H9 (cell line): Measurements from ENCODE around the gene OR5B12. TPM values are rescaled to one million over a fixed set of nuclear protein-coding genes. Genes with fewer than 3 reads are reported as not detected.

Experiments
- DNase-seq: peaks from one replicate; pipeline ENCODE4 v3.0.0-alpha.2; 2017
- H2AFZ ChIP-seq: one replicate; pipeline ENCODE4 v1.6.1; 2013; ENCODE audit warnings: mild to moderate bottlenecking, low read length, control low read depth, moderate library complexity
- H2AK5ac ChIP-seq: 2 replicates; pipeline ENCODE4 v1.6.1; 2013; ENCODE audit warnings: low read length, control low read depth, mixed read lengths; ENCODE audit not compliant: insufficient read length
- H2BK120ac ChIP-seq: one replicate; pipeline ENCODE4 v1.6.1; 2013; ENCODE audit warnings: low read depth, mild to moderate bottlenecking, low read length, control low read depth, inconsistent platforms; ENCODE audit not compliant: poor library complexity, severe bottlenecking
- H2BK12ac ChIP-seq: 2 replicates; pipeline ENCODE4 v1.6.1; 2013; ENCODE audit warnings: low read length, control low read depth, mixed read lengths, low read depth; ENCODE audit not compliant: insufficient read length
- H2BK15ac ChIP-seq: 2 replicates; pipeline ENCODE4 v1.6.1; 2013; ENCODE audit warnings: low read depth, low read length, control low read depth
- H2BK20ac ChIP-seq: one replicate; pipeline ENCODE4 v1.6.1; 2013; ENCODE audit warnings: low read depth, mild to moderate bottlenecking, low read length, control low read depth, inconsistent platforms; ENCODE audit not compliant: poor library complexity, severe bottlenecking
- H2BK5ac ChIP-seq: 2 replicates; pipeline ENCODE4 v1.6.1; 2013; ENCODE audit warnings: low read length, control low read depth, mixed read lengths; ENCODE audit not compliant: insufficient read length
- H3K14ac ChIP-seq: 2 replicates; pipeline ENCODE4 v1.6.1; 2013; ENCODE audit warnings: low read length, control low read depth; ENCODE audit not compliant: insufficient read depth
- H3K18ac ChIP-seq: 2 replicates; pipeline ENCODE4 v1.6.1; 2013; ENCODE audit warnings: low read depth, mild to moderate bottlenecking, mixed read lengths, low read length, control low read depth; ENCODE audit not compliant: insufficient read length
- H3K23ac ChIP-seq: 2 replicates; pipeline ENCODE4 v1.6.1; 2013; ENCODE audit warnings: low read length, control low read depth, mixed read lengths, low read depth; ENCODE audit not compliant: insufficient read length
- H3K23me2 ChIP-seq: 2 replicates; pipeline ENCODE4 v1.6.1; 2013; ENCODE audit warnings: low read depth, mild to moderate bottlenecking, mixed read lengths, low read length, control low read depth; ENCODE audit not compliant: insufficient read length, poor library complexity, severe bottlenecking
- H3K27ac ChIP-seq: 2 replicates; pipeline ENCODE4 v1.5.1; 2013; ENCODE audit warnings: low read length, control low read depth, mixed read lengths, low read depth; ENCODE audit not compliant: insufficient read length
- H3K27me3 ChIP-seq: 2 replicates; pipeline ENCODE4 v1.6.1; 2013; ENCODE audit warnings: low read length, control low read depth, inconsistent platforms; ENCODE audit not compliant: insufficient read depth
- H3K4ac ChIP-seq: 2 replicates; pipeline ENCODE4 v1.6.1; 2013; ENCODE audit warnings: low read depth, mild to moderate bottlenecking, control low read depth, inconsistent platforms, low read length, moderate library complexity
- H3K4me1 ChIP-seq: 2 replicates; pipeline ENCODE4 v1.6.1; 2013; ENCODE audit warnings: low read length, control low read depth, inconsistent platforms; ENCODE audit not compliant: insufficient read depth
- H3K4me2 ChIP-seq: 2 replicates; pipeline ENCODE4 v1.6.1; 2013; ENCODE audit warnings: low read length, control low read depth, mixed read lengths; ENCODE audit not compliant: insufficient read length, insufficient read depth
- H3K56ac ChIP-seq: 2 replicates; pipeline ENCODE4 v1.6.1; 2013; ENCODE audit warnings: low read depth, mild to moderate bottlenecking, mixed read lengths, low read length, control low read depth; ENCODE audit not compliant: insufficient read length
- H3K79me1 ChIP-seq: 2 replicates; pipeline ENCODE4 v1.6.1; 2013; ENCODE audit warnings: low read depth, mild to moderate bottlenecking, moderate library complexity, low read length, control low read depth, inconsistent platforms; ENCODE audit not compliant: insufficient read depth, poor library complexity, severe bottlenecking
- H3K79me2 ChIP-seq: 2 replicates; pipeline ENCODE4 v1.6.1; 2013; ENCODE audit warnings: low read length, control low read depth, inconsistent platforms; ENCODE audit not compliant: insufficient read depth
- H3K9ac ChIP-seq: 2 replicates; pipeline ENCODE4 v1.6.1; 2013; ENCODE audit warnings: low read length, control low read depth, mixed read lengths; ENCODE audit not compliant: insufficient read length; ENCODE audit errors: extremely low read depth
- H3K9me3 ChIP-seq: one replicate; pipeline ENCODE4 v1.6.1; 2013; ENCODE audit warnings: low read depth, low read length, inconsistent platforms; ENCODE audit not compliant: control insufficient read depth
- H3T11ph ChIP-seq: one replicate; pipeline ENCODE4 v1.6.1; 2013; ENCODE audit warnings: mild to moderate bottlenecking, low read length, control low read depth, inconsistent platforms
- H4K20me1 ChIP-seq: one replicate; pipeline ENCODE4 v1.6.1; 2013; ENCODE audit not compliant: control insufficient read depth, insufficient read length, insufficient read depth
- H4K5ac ChIP-seq: 2 replicates; pipeline ENCODE4 v1.6.1; 2013; ENCODE audit warnings: low read depth, mild to moderate bottlenecking, mixed read lengths, low read length, control low read depth; ENCODE audit not compliant: insufficient read length
- H4K8ac ChIP-seq: replicated peaks from 2 replicates; pipeline ENCODE4 v1.6.1; 2013; ENCODE audit warnings: low read length, control low read depth, mixed read lengths, low read depth; ENCODE audit not compliant: insufficient read length
- H4K91ac ChIP-seq: 2 replicates; pipeline ENCODE4 v1.6.1; 2013; ENCODE audit warnings: low read depth, mild to moderate bottlenecking, moderate library complexity, mixed read lengths, low read length, control low read depth; ENCODE audit not compliant: insufficient read length
- H3K27ac Mint-ChIP-seq, 3 experiments: 2 replicates in 2 of 3; 3 replicates in 1 of 3; pipeline ENCODE4 v1.8.0; 2020 to 2021; ENCODE audit warnings: mixed read lengths in 3 of 3, mild to moderate bottlenecking in 1 of 3, moderate library complexity in 1 of 3
- H3K27me3 Mint-ChIP-seq: 2 replicates; pipeline ENCODE4 v1.8.0; 2021; ENCODE audit warnings: low read depth, mild to moderate bottlenecking, moderate library complexity, mixed read lengths
- H3K36me3 Mint-ChIP-seq, 3 experiments: 2 replicates in 2 of 3; 3 replicates in 1 of 3; pipeline ENCODE4 v1.8.0; 2020 to 2021; ENCODE audit warnings: low read depth in 3 of 3, mixed read lengths in 3 of 3; ENCODE audit not compliant: insufficient read depth in 1 of 3
- H3K4me1 Mint-ChIP-seq, 2 experiments: 2 replicates each; pipeline ENCODE4 v1.8.0; 2020; ENCODE audit warnings: mixed read lengths in 2 of 2
- H3K4me3 Mint-ChIP-seq, 2 experiments: 2 replicates in 1 of 2; 3 replicates in 1 of 2; pipeline ENCODE4 v1.8.0; 2020 to 2021; ENCODE audit warnings: mild to moderate bottlenecking in 2 of 2, mixed read lengths in 2 of 2, moderate library complexity in 1 of 2
- H3K9me3 Mint-ChIP-seq, 2 experiments: 2 replicates in 1 of 2; 3 replicates in 1 of 2; pipeline ENCODE4 v1.8.0; 2020; ENCODE audit warnings: mild to moderate bottlenecking in 2 of 2, mixed read lengths in 2 of 2, moderate library complexity in 1 of 2
- WGBS: extraction: QIAGEN DNeasy Blood & Tissue Kit; methylation state at CpG from one replicate; pipeline ENCODE4 v1.1.7; 2013; ENCODE audit warnings: missing lambda C conversion rate, low lambda C conversion rate, mixed read lengths; ENCODE audit not compliant: insufficient read length; ENCODE audit errors: extremely low coverage; 5-methylcytosine and 5-hydroxymethylcytosine counted together
- total RNA-seq: library from RNA; stranded (reverse); gene quantifications from 2 replicates; pipeline ENCODE4 v1.2.1, GENCODE V29; 2021
- TF ChIP-seq, protein P1 (sequence below): fragments of 200-600 bp; sonication (generic); conservative IDR thresholded peaks from 3 replicates; pipeline ENCODE4 v1.8.0; 2021; ENCODE audit warnings: antibody characterized with exemption, mild to moderate bottlenecking

The OR5B12 gene
- total RNA-seq, 1 experiment from 2014 or later, result not detected

DNA sequence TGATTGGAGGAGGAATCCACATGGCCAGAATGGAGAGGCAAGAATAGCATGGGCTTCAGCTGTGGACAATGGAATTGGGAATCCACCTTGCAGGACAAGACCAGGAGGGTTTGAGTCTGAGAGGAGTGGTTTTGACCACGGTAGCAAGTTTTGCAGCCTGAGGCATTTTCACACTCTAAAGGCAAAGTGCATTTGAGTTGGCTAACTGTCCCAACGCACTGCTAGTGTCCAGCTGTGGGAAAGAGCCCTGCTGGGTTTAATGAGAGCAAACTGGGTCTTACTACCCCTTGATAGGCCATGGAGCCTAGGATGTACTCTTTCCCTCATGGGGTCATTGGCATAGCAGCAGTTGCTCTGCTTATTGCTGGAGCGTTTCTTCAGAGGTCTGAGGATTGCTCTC lies 14.0 kb downstream of the OR5B12 start, which contains the start of gene OR5B2:
Gene OR5B2, minus strand, starts transcription at position 101 of the 400 bp plus-strand sequence. CDS start 4,860 bp downstream, outside the sequence.
- Histone ChIP-seq H2BK12ac (no peak within 1 kb of the TSS), H2AFZ (no peak within 1 kb of the TSS), H4K20me1 (no peaks in the 10 kb centered on the region), H3K4me1 (no peaks in the 10 kb centered on the region), H3K9me3 (no peaks in the 10 kb centered on the region), H4K5ac (no peak within 1 kb of the TSS), H3K79me1 (no peaks in the 10 kb centered on the region), H3K4me2 (no peak within 1 kb of the TSS), H3T11ph (no peak within 1 kb of the TSS), H3K14ac (no peak within 1 kb of the TSS; the same call in 1 of the 2 replicates), H4K91ac (no peak within 1 kb of the TSS), H3K56ac (no peak within 1 kb of the TSS), H3K23ac (no peak within 1 kb of the TSS), H3K79me2 (no peaks in the 10 kb centered on the region), H2BK20ac (no peak within 1 kb of the TSS), H3K23me2 (no peaks in the 10 kb centered on the region), H3K18ac (no peak within 1 kb of the TSS), H2BK5ac (no peak within 1 kb of the TSS), H2AK5ac (no peak within 1 kb of the TSS), H2BK120ac (no peak within 1 kb of the TSS), H3K9ac (no peak within 1 kb of the TSS), H3K27ac (no peak within 1 kb of the TSS), H2BK15ac (no peak within 1 kb of the TSS), H4K8ac (no peak within 1 kb of the TSS), H3K4ac (no peak within 1 kb of the TSS), H3K27me3 (no peaks in the 10 kb centered on the region)
- peaks cover 2 to 6% of the 10 kb centered on the region in 2 experiments; a peak in 1 of 5 replicates for H3K9me3 Mint-ChIP-seq
- H3K27me3 Mint-ChIP-seq, result peaks cover 1% of the 10 kb centered on the region; the same call in 1 of the 2 replicates
- WGBS, result no CpG with 5 or more reads among the region's 3 CpGs
- peaks cover 0 to 3% (median 0%) of the 10 kb centered on the region in 3 experiments; a peak in 1 of 7 replicates for H3K36me3 Mint-ChIP-seq
- no peak within 1 kb of the TSS for H3K27ac Mint-ChIP-seq
- TF ChIP-seq, protein P1, sequence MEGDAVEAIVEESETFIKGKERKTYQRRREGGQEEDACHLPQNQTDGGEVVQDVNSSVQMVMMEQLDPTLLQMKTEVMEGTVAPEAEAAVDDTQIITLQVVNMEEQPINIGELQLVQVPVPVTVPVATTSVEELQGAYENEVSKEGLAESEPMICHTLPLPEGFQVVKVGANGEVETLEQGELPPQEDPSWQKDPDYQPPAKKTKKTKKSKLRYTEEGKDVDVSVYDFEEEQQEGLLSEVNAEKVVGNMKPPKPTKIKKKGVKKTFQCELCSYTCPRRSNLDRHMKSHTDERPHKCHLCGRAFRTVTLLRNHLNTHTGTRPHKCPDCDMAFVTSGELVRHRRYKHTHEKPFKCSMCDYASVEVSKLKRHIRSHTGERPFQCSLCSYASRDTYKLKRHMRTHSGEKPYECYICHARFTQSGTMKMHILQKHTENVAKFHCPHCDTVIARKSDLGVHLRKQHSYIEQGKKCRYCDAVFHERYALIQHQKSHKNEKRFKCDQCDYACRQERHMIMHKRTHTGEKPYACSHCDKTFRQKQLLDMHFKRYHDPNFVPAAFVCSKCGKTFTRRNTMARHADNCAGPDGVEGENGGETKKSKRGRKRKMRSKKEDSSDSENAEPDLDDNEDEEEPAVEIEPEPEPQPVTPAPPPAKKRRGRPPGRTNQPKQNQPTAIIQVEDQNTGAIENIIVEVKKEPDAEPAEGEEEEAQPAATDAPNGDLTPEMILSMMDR, result no peak
- H3K4me3 Mint-ChIP-seq, result no peak within 1 kb of the TSS
- DNase-seq, result no peak
- H3K4me1 Mint-ChIP-seq, result peaks cover 4 to 18% of the 10 kb centered on the region in 2 experiments
